Subcutaneous adipose tissue (tissue), 4 donors: Measurements from ENCODE around the gene EGFL7. TPM values are rescaled to one million over a fixed set of nuclear protein-coding genes. Genes with fewer than 3 reads are reported as not detected.

Source experiments
- total RNA-seq, 4 donors: library from RNA; depleted of rRNA; stranded (reverse); fragments of >200 nt; gene quantifications; one replicate each; pipeline ENCODE4 v1.1.0, GENCODE V29; 2016
- TF ChIP-seq, protein P1 (sequence below): fragments of 450-650 bp; IDR thresholded peaks from one replicate; pipeline ENCODE4 v1.5.1; 2016; ENCODE audit warnings: low read depth, mild to moderate bottlenecking, control low read depth, antibody characterized with exemption, moderate library complexity

Gene EGFL7
- total RNA-seq, 4 donors from 2014 or later = 47.6 to 161 (median 102) TPM

DNA sequence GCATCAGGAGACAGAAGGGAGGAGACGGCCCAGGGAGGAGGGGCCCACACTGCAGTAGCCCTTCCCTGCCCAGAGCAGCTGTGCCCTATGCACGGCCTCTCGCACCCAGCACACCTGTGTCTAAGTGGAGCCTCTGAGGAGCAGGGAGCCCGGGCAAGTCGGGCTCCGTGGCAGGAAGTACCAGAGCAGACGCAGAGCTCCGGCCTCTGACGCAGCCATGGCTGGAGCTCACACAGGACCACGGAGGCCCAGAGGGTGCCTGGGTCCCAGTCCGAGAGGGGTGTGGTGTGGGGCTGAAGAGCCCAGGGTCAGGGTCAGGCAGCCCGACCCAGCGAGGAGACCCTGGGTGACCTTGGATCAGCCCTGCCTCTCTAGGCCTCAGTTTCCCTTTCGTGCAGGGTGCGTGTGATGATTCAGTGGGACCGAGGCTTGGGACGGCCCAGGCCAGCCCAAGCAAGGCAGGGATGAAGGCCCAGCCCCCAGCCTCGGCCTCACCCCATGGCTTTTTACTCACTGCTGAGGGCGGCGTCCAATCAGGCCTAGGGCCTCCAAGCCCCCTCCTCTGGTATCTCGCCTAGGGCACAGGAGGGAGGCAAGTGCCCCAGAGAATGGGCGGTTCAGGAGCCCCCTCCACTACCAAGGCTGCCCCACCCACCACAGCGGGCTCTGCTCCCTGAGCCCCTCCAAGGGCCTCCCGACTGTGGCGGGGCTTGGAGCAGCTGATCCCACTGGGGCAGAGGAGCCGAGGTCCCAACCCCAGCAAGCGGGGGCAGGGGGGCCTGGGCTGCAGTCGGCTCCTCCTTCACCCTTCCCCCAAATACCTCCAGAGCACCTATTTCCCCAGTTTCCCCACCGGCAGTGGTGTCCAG, 28.8 kb downstream of the EGFL7 start:
- TF ChIP-seq, protein P1, sequence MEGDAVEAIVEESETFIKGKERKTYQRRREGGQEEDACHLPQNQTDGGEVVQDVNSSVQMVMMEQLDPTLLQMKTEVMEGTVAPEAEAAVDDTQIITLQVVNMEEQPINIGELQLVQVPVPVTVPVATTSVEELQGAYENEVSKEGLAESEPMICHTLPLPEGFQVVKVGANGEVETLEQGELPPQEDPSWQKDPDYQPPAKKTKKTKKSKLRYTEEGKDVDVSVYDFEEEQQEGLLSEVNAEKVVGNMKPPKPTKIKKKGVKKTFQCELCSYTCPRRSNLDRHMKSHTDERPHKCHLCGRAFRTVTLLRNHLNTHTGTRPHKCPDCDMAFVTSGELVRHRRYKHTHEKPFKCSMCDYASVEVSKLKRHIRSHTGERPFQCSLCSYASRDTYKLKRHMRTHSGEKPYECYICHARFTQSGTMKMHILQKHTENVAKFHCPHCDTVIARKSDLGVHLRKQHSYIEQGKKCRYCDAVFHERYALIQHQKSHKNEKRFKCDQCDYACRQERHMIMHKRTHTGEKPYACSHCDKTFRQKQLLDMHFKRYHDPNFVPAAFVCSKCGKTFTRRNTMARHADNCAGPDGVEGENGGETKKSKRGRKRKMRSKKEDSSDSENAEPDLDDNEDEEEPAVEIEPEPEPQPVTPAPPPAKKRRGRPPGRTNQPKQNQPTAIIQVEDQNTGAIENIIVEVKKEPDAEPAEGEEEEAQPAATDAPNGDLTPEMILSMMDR = no peak

GRCh38 chr9:136692185-136693134, 29.7 kb downstream of the EGFL7 start:
- TF ChIP-seq, protein P1 = no peak

- TF ChIP-seq, protein P1 = no peak
These were observed 30.4 kb downstream of the EGFL7 start for GRCh38 chr9:136693135-136693489.

DNA sequence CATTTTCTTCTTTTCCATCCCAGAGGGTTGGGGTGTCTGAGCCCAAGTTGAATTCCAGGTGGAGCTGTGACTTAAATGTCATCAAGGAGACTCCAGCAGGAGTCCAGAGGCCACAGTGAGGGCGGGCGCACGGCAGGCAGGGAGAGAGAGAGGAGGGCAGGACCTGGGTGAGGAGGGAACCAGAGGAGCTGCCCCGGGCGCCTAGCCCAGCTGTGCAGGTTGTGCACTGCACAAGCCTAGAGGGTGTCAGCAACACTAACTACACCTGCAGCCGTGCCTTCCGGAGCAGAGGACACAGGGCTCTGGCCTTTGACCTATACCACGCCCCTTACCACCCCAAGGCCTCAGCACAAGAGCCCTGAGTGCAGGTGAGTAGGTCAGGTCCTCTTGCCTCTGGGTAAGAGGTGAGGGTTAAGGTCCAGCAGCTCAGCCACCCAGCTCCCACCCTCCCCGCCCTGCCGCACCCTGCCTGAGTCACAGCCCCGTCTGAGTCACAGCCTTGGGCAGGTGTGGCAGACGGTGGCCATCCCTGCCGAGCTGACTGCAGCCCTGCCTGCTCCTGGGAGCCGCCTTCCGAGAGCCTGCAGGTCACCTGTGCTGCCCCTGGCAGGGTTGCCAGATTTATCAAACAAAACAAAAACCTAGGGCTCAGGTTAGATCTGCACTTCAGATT, 30.9 kb downstream of the EGFL7 start:
- TF ChIP-seq, protein P1 = no peak

- TF ChIP-seq, protein P1 = no peak
These were observed 31.6 kb downstream of the EGFL7 start for GRCh38 chr9:136694163-136694871.

DNA sequence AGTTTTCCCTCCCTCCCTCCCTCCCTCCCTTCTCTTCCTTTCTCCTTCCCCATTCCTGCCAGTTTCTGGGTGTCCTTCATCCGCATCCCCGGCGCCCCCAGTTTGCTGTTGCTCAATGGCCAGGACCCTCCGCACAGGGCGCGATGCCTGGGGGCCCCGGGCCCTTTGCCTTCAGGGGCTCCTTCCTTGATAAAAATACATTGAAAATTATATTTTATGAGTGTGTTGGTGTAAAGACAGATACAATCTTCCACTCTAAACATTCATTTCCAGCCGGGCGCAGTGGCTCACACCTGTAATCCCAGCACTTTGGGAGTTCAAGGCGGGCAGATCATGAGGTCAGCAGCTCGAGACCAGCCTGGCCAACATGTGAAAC, 32.1 kb downstream of the EGFL7 start:
- TF ChIP-seq, protein P1 = no peak
